Cerebellar cortex (tissue), 1 donor: ENCODE measurements around the gene DLG2.
"Not testable (repeated sequence)": the region's sequence is repeated elsewhere in the genome, so short reads cannot be mapped to it uniquely, and the experiment has no call there.

ENCODE experiments used
- DNase-seq: peaks from one replicate; pipeline ENCODE4 v3.0.0-alpha.2; 2015; ENCODE audit warnings: low spot score

The DLG2 gene

GRCh38 chr11:84901991-84902390, 725.2 kb downstream of the DLG2 start:
- DNase-seq, result no peak

GRCh38 chr11:84899740-84900139, 727.4 kb downstream of the DLG2 start:
- peak; percentile 51 for DNase-seq

- DNase-seq, result no peak
These were observed 728.0 kb downstream of the DLG2 start for GRCh38 chr11:84899134-84899533.

- no peak for DNase-seq
These were observed 732.5 kb downstream of the DLG2 start for GRCh38 chr11:84894666-84895065.

GRCh38 chr11:84890676-84891075, 736.5 kb downstream of the DLG2 start:
- DNase-seq, result no peak

GRCh38 chr11:84889556-84889955, 737.6 kb downstream of the DLG2 start:
- no peak for DNase-seq

GRCh38 chr11:84887055-84887629, 740.0 kb downstream of the DLG2 start:
- DNase-seq, result no peak

GRCh38 chr11:84886344-84886743, 740.8 kb downstream of the DLG2 start:
- DNase-seq, result no peak

GRCh38 chr11:84884836-84885235, 742.3 kb downstream of the DLG2 start:
- no peak for DNase-seq

- DNase-seq, result no peak
These were observed 745.1 kb downstream of the DLG2 start for GRCh38 chr11:84882056-84882455.

- no peak for DNase-seq
These were observed 756.0 kb downstream of the DLG2 start for GRCh38 chr11:84871116-84871515.

GRCh38 chr11:84870486-84870885, 756.7 kb downstream of the DLG2 start:
- DNase-seq, result no peak

GRCh38 chr11:84866922-84867321, 760.2 kb downstream of the DLG2 start:
- DNase-seq, result no peak

- peak; percentile 24 for DNase-seq
These were observed 761.2 kb downstream of the DLG2 start for GRCh38 chr11:84865791-84866535.

- DNase-seq, result no peak
These were observed 761.9 kb downstream of the DLG2 start for GRCh38 chr11:84865257-84865656.

GRCh38 chr11:84857746-84858145, 769.4 kb downstream of the DLG2 start:
- no peak for DNase-seq

- DNase-seq, result peak; percentile 28
These were observed 771.5 kb downstream of the DLG2 start for GRCh38 chr11:84855508-84856245.

- no peak for DNase-seq
These were observed 772.7 kb downstream of the DLG2 start for GRCh38 chr11:84854498-84854880.

GRCh38 chr11:84853841-84854497, 773.2 kb downstream of the DLG2 start:
- DNase-seq, result peak; percentile 70

GRCh38 chr11:84847842-84848241, 779.3 kb downstream of the DLG2 start:
- no peak for DNase-seq

- DNase-seq, result not testable (repeated sequence)
These were observed 786.9 kb downstream of the DLG2 start for GRCh38 chr11:84840201-84840600.

GRCh38 chr11:84837402-84838069, 789.6 kb downstream of the DLG2 start:
- no peak for DNase-seq
